HepG2 (cell line): ENCODE measurements around the gene ARHGEF16. TPM values are rescaled to one million over a fixed set of nuclear protein-coding genes. Genes with fewer than 3 reads are reported as not detected.

ENCODE experiments used
- ATAC-seq: fragments of 200-7000 bp; cut with Tn5 transposase; 3 replicates; pipeline ENCODE4 v1.9.1; 2020; ENCODE audit warnings: mild to moderate bottlenecking, moderate library complexity
- BruUV-seq: library from RNA; stranded (reverse); fragments of 400-500 nt; replicated peaks from 2 replicates; lab custom pipeline; 2021; lab: Mats Ljungman, UMichigan
- CTCF ChIA-PET: fragments of 300-600 bp; formaldehyde crosslinking; extraction: SDS; loops from one replicate; lab custom pipeline; 2021; ENCODE audit warnings: low total read pairs, inconsistent platforms, low intra/inter-chr PET ratio; lab: Yijun Ruan, JAX
- POLR2A ChIA-PET: fragments of 350-600 bp; sonication (Branson Sonifier 250); formaldehyde crosslinking; loops from one replicate; lab custom pipeline; 2020; ENCODE audit warnings: antibody characterized with exemption, inconsistent platforms; lab: Yijun Ruan, JAX
- DNase-seq: peaks from one replicate; pipeline ENCODE4 v3.0.0-alpha.2; 2015; ENCODE audit warnings: low spot score
- FAIRE-seq: peaks from 3 replicates; lab custom pipeline; 2011; peaks lifted over from hg19 to GRCh38; lab: Jason Lieb, UNC
- H2AFZ ChIP-seq: one replicate; pipeline ENCODE4 v1.6.1; 2011; ENCODE audit warnings: low read length, inconsistent platforms
- H3K27ac ChIP-seq: fragments of 300-600 bp; 3 replicates; pipeline ENCODE4 v1.8.0; 2011; ENCODE audit warnings: mixed run types, mild to moderate bottlenecking, mixed read lengths, low read length, inconsistent platforms; ENCODE audit not compliant: insufficient read depth; ENCODE audit errors: extremely low read length
- H3K27me3 ChIP-seq, 2 experiments: fragments of 200-600 bp in 1 of 2; 2 replicates in 1 of 2; 3 replicates in 1 of 2; pipeline versions ENCODE4 v1.6.0 to v1.8.0; 2011; ENCODE audit warnings: low read length in 2 of 2, mild to moderate bottlenecking in 2 of 2, moderate library complexity in 2 of 2, inconsistent platforms in 1 of 2; ENCODE audit not compliant: insufficient read depth in 2 of 2, control insufficient read depth in 1 of 2
- H3K36me3 ChIP-seq, 2 experiments: fragments of 200-600 bp in 1 of 2; replicated peaks in 1 of 2; 2 replicates in 1 of 2; 3 replicates in 1 of 2; pipeline versions ENCODE4 v1.5.1 to v1.8.0; 2011; ENCODE audit warnings: low read length in 2 of 2, inconsistent platforms in 1 of 2; ENCODE audit not compliant: insufficient read depth in 2 of 2, control insufficient read depth in 1 of 2
- H3K4me1 ChIP-seq: 2 replicates; pipeline ENCODE4 v1.5.1; 2012; ENCODE audit warnings: low read length, inconsistent platforms; ENCODE audit not compliant: insufficient read depth
- H3K4me2 ChIP-seq: 2 replicates; pipeline ENCODE4 v1.6.0; 2011; ENCODE audit warnings: low read depth, low read length, inconsistent platforms
- H3K4me3 ChIP-seq, 3 experiments: fragments of 200-600 bp in 1 of 3; sonication (generic), shearing (Covaris generic) in 1 of 3; replicated peaks in 1 of 3; 2 replicates each; pipeline ENCODE4 v1.5.1; 2011 to 2016; ENCODE audit warnings: low read length in 3 of 3, inconsistent platforms in 2 of 3, low read depth in 2 of 3, mild to moderate bottlenecking in 2 of 3, control low read depth in 1 of 3, mixed read lengths in 1 of 3; ENCODE audit not compliant: insufficient read depth in 1 of 3
- H3K79me2 ChIP-seq: one replicate; pipeline ENCODE4 v1.6.1; 2011; ENCODE audit warnings: low read length, inconsistent platforms; ENCODE audit not compliant: insufficient read depth
- H3K9ac ChIP-seq: 2 replicates; pipeline ENCODE4 v1.6.0; 2011; ENCODE audit warnings: mild to moderate bottlenecking, low read depth, low read length, inconsistent platforms; ENCODE audit not compliant: insufficient read depth
- H3K9me3 ChIP-seq: 2 replicates; pipeline ENCODE4 v1.5.1; 2012; ENCODE audit warnings: mild to moderate bottlenecking, low read length
- H4K20me1 ChIP-seq: 2 replicates; pipeline ENCODE4 v1.6.0; 2011; ENCODE audit warnings: inconsistent platforms, mild to moderate bottlenecking, low read length, moderate library complexity; ENCODE audit not compliant: insufficient read depth
- AGO1 ChIP-seq: fragments of 200-400 bp; formaldehyde crosslinking; IDR thresholded peaks from 2 replicates; pipeline ENCODE4 v1.6.1; 2017; ENCODE audit warnings: mild to moderate bottlenecking, low read depth, low read length, moderate library complexity; ENCODE audit not compliant: poor library complexity, severe bottlenecking
- AGO2 ChIP-seq: fragments of 200-400 bp; formaldehyde crosslinking; optimal IDR thresholded peaks from 2 replicates; pipeline ENCODE3; 2017; ENCODE audit warnings: mild to moderate bottlenecking, low read depth, low read length, moderate library complexity
- CREB3 ChIP-seq: sonication (generic); formaldehyde crosslinking; IDR thresholded peaks from 2 replicates; pipeline ENCODE4 v1.5.0; 2020; ENCODE audit warnings: missing genetic modification reagents
- ZNF12 ChIP-seq: sonication (generic); formaldehyde crosslinking; IDR thresholded peaks from 2 replicates; pipeline ENCODE4 v1.5.0; 2020; ENCODE audit warnings: missing genetic modification reagents
- ZNF576 ChIP-seq: sonication (generic); formaldehyde crosslinking; IDR thresholded peaks from 2 replicates; pipeline ENCODE4 v1.4.0; 2020; ENCODE audit warnings: mild to moderate bottlenecking, missing genetic modification reagents
- ZNF792 ChIP-seq: IDR thresholded peaks from 2 replicates; pipeline ENCODE4 v1.6.1; 2016
- WGBS: methylation state at CpG from one replicate; pipeline ENCODE4 v1.1.6; 2017; ENCODE audit warnings: low lambda C conversion rate; 5-methylcytosine and 5-hydroxymethylcytosine counted together
- in situ Hi-C: cut with HindIII; loops from 2 replicates; pipeline ENCODE4 v1.10.0; 2017; ENCODE audit warnings: low pct_unique_long_range_greater_than_20kb; ENCODE audit not compliant: extremely low pct_ligation_motif_present
- intact Hi-C: fragments of 100-400 bp; cut with micrococcal nuclease; formaldehyde crosslinking; loops from one replicate; pipeline ENCODE4 v1.10.0; 2022; ENCODE audit not compliant: unreplicated experiment
- polyA plus RNA-seq, 8 experiments: library from polyadenylated mRNA; depleted of rRNA in 3 of 8; stranded (reverse) in 7 of 8; unstranded in 1 of 8; fragments of >200 nt; fragmentation: Illumina TruSeq in 4 of 8; extraction: Trizol in 4 of 8; gene quantifications; 2 replicates each; pipeline versions ENCODE4 v1.2.1 to v1.2.3, GENCODE V29; 2011 to 2016; ENCODE audit warnings: low read depth in 4 of 8, missing spikeins in 1 of 8, mixed read lengths in 1 of 8; ENCODE audit not compliant: insufficient read depth in 1 of 8
- total RNA-seq, 5 experiments: library from RNA; depleted of rRNA; stranded (reverse); fragments of >200 nt; fragmentation: Illumina TruSeq; extraction: Trizol; gene quantifications; 2 replicates each; pipeline ENCODE4 v1.2.3, GENCODE V29; 2016; ENCODE audit warnings: low read depth in 1 of 5

ARHGEF16 gene
- total and polyA plus RNA-seq, 2 of the 13 experiments (the other 11 are each of a cell fraction or from before 2014, with no cell fraction given) = 20.3 to 39.9 TPM

DNA sequence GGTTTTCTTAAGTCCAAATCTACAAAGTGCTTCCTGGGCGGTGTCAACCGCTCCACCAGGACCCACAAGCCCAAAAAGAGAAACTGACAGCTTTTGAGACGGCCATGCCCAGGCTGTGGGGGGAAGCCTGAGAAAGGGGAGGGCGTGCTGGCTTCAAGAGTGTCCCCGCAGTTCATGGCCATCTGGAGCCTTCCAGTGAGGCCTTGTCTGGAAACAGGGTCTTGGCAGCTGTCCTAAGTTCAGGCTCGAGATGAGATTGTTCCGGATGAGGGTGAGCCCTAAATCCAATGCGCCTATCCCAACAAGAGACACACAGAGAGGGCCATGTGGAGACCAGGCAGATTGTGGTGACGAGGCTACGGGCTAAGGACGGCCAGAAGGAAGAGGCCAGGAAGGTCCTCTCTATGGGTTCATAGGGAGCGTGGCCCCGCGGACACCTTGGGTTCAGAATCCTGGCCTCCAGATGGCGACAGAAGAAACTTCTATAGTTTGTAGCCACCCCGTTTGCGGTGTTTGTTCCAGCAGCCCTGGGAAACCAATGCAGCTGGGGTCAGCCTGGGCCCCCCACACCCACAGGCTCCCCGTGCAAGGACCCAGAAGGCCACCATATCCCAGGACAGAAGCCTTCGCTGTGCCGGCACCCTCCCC, 70.2 kb downstream of the ARHGEF16 start:
- WGBS = 55% methylated on average over 13 of the region's 20 CpGs
- Histone ChIP-seq H4K20me1 (peaks cover 8% of the 10 kb centered on the region; the same call in 1 of the 2 replicates), H3K9me3 (no peaks in the 10 kb centered on the region), H3K27ac (no peak overlapping the region), H3K79me2 (no peaks in the 10 kb centered on the region), H3K4me3 (no peak overlapping the region), H2AFZ (no peak overlapping the region), H3K36me3 (no peaks in the 10 kb centered on the region), H3K27me3 (peaks cover 23 to 71% of the 10 kb centered on the region in 2 experiments; a peak in 4 of 5 replicates), H3K9ac (no peak overlapping the region), H3K4me2 (no peak overlapping the region)
- no TSS peak for BruUV-seq
- in situ Hi-C loops (no loop called here), intact Hi-C loops (no loop called here)
- no peak for ATAC-seq
- ChIA-PET CTCF (no interaction called here), POLR2A (no interaction called here)
- FAIRE-seq = no peak
- no peak for DNase-seq
- no peak for TF ChIP-seq CREB3 (CRISPR knock-in tag)
- TF ChIP-seq ZNF576 (CRISPR knock-in tag) = peak; percentile 63; the same call in 1 of the 2 replicates
- TF ChIP-seq, all 625 proteins: peak for 1
- H3K4me1 ChIP-seq = no peaks in the 10 kb centered on the region

DNA sequence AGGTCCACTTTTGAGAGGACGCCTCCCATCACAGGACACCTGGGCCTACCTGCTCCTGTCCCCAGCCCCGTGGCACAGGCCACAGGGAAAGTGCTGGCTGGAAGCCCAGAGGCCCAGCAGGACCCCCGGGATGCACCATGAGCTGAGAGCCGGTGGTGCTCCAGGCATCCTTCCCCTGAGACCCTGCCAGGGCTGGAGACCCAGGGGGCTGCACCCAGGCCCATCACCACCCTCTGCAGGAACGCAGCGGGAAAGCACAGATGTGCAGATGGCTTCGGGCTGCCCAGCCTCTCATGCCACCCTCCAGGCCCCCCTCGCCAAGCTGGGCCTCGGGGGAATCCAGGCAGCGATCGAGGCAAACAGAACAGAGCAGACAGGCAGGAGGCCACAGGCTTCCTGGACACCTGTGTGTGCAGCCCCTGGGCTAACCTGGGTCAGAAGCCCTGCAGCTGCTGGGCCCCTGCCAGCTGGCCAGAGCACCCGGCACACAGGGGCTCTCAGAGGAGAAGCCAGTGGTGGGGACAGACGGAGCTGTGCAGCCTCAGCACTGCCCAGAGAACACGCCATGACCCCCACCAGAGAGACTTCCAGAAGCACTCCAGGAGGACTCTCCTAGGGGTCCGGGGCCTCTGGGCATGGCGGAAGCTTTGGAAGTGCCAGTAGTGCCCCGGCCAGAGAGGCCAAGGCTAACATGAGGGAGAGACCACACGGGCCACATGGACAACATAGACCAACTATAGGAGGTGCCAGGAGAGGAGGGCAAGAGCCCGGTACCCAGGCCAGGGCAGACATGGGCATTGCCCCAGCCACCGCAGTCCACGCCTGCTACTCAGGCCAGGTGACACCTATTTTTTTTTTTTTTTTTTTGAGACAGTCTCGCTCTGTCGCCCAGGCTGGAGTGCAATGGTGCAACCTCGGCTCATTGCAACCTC, 71.4 kb downstream of the ARHGEF16 start:
- CTCF ChIA-PET = no interaction called here
- no peak overlapping the region for H2AFZ ChIP-seq
- BruUV-seq = no TSS peak

More for the DNA sequence above, 71.4 kb downstream of the ARHGEF16 start:
- intact Hi-C loops = no loop called here
- WGBS = 48% methylated on average over 11 of the region's 24 CpGs
- no peaks in the 10 kb centered on the region for H3K36me3 ChIP-seq
- no peak overlapping the region for H3K4me2 ChIP-seq
- no peaks in the 10 kb centered on the region for H3K9me3 ChIP-seq
- no peak overlapping the region for H3K27ac ChIP-seq
- H3K9ac ChIP-seq = no peak overlapping the region
- H3K27me3 ChIP-seq = peaks cover 27 to 80% of the 10 kb centered on the region in 2 experiments
- peak; percentile 92 for TF ChIP-seq AGO2
- TF ChIP-seq AGO1 = peak; percentile 92
- TF ChIP-seq ZNF792 (CRISPR knock-in tag) = no peak
- TF ChIP-seq ZNF12 = no peak
- ATAC-seq (no peak), DNase-seq (no peak), FAIRE-seq (no peak)
- H3K79me2 ChIP-seq = no peaks in the 10 kb centered on the region
- in situ Hi-C loops = no loop called here
- no peak overlapping the region for H3K4me3 ChIP-seq
- H4K20me1 ChIP-seq = peaks cover 13% of the 10 kb centered on the region; the same call in 1 of the 2 replicates
- peaks cover 9% of the 10 kb centered on the region for H3K4me1 ChIP-seq
- POLR2A ChIA-PET = no interaction called here
